Neural cell (in vitro differentiated cells): ENCODE data around the gene FCN3.

Source experiments
- CTCF ChIP-seq: fragments of 450-650 bp; IDR thresholded peaks from 2 replicates; pipeline ENCODE4 v1.5.1; 2014; ENCODE audit warnings: antibody characterized with exemption, mild to moderate bottlenecking, moderate library complexity; ENCODE audit not compliant: poor library complexity, severe bottlenecking
- EP300 ChIP-seq: fragments of 450-650 bp; conservative IDR thresholded peaks from 2 replicates; pipeline ENCODE4 v1.6.1; 2014; ENCODE audit warnings: antibody characterized with exemption, mild to moderate bottlenecking, moderate library complexity; ENCODE audit not compliant: poor library complexity, severe bottlenecking
- EZH2 ChIP-seq: fragments of 200-600, 300-800 bp; shearing (Covaris generic), sonication (generic); IDR thresholded peaks from 2 replicates; pipeline ENCODE4 v1.6.1; 2014; ENCODE audit warnings: antibody characterized with exemption, low read length, borderline replicate concordance, mild to moderate bottlenecking; ENCODE audit not compliant: insufficient read depth, poor library complexity, severe bottlenecking
- MXI1 ChIP-seq: fragments of 450-650 bp; conservative IDR thresholded peaks from 2 replicates; pipeline ENCODE4 v1.6.1; 2014; ENCODE audit warnings: antibody characterized with exemption, mild to moderate bottlenecking; ENCODE audit not compliant: poor library complexity, severe bottlenecking
- POLR2AphosphoS5 ChIP-seq: IDR thresholded peaks from 2 replicates; pipeline ENCODE4 v1.6.1; 2012
- RAD21 ChIP-seq: fragments of 450-650 bp; conservative IDR thresholded peaks from 2 replicates; pipeline ENCODE4 v1.6.1; 2014; ENCODE audit warnings: antibody characterized with exemption, mild to moderate bottlenecking, moderate library complexity
- REST ChIP-seq: IDR thresholded peaks from 2 replicates; pipeline ENCODE4 v1.6.1; 2012; ENCODE audit warnings: borderline replicate concordance
- SMC3 ChIP-seq: fragments of 450-650 bp; conservative IDR thresholded peaks from 2 replicates; pipeline ENCODE4 v1.6.1; 2014; ENCODE audit warnings: antibody characterized with exemption, mild to moderate bottlenecking, moderate library complexity; ENCODE audit not compliant: poor library complexity
- TAF1 ChIP-seq: IDR thresholded peaks from 2 replicates; pipeline ENCODE4 v1.6.1; 2012; ENCODE audit warnings: low read depth

GRCh38 chr1:27368869-27369582, 5.6 kb downstream of the FCN3 start:
- TF ChIP-seq CTCF (no peak), EP300 (no peak), POLR2AphosphoS5 (no peak), MXI1 (no peak), EZH2 (no peak), REST (no peak), RAD21 (no peak), TAF1 (no peak), SMC3 (no peak)
